HG02973 (cell line): ENCODE measurements around the gene SPOCK1.
A peak's percentile ranks its signal among the peaks of the same experiment; 100 is the strongest.

ENCODE experiments used
- ATAC-seq: cut with Tn5 transposase; IDR thresholded peaks from one replicate; pipeline ENCODE4 v1.9.1; 2021; ENCODE audit warnings: moderate library complexity; ENCODE audit not compliant: unreplicated experiment

SPOCK1 gene

GRCh38 chr5:137090721-137091120 lies 408.4 kb downstream of the SPOCK1 start:
- ATAC-seq, result no peak

GRCh38 chr5:137090151-137090550 lies 409.0 kb downstream of the SPOCK1 start:
- ATAC-seq, result no peak

- no peak for ATAC-seq
Observed at GRCh38 chr5:137088175-137088574, 411.0 kb downstream of the SPOCK1 start.

- ATAC-seq, result no peak
Observed at GRCh38 chr5:137086342-137086741, 412.8 kb downstream of the SPOCK1 start.

- ATAC-seq, result no peak
Observed at GRCh38 chr5:137085206-137085605, 413.9 kb downstream of the SPOCK1 start.

- no peak for ATAC-seq
Observed at GRCh38 chr5:137084016-137084415, 415.1 kb downstream of the SPOCK1 start.

GRCh38 chr5:137082951-137083350 lies 416.2 kb downstream of the SPOCK1 start:
- ATAC-seq, result no peak

GRCh38 chr5:137078171-137078665 lies 420.9 kb downstream of the SPOCK1 start:
- no peak for ATAC-seq

- peak; percentile 83 for ATAC-seq
Observed at GRCh38 chr5:137075163-137075970, 423.8 kb downstream of the SPOCK1 start.

- no peak for ATAC-seq
Observed at GRCh38 chr5:137073189-137073588, 425.9 kb downstream of the SPOCK1 start.

GRCh38 chr5:137072361-137073115 lies 426.6 kb downstream of the SPOCK1 start:
- no peak for ATAC-seq

GRCh38 chr5:137071931-137072330 lies 427.2 kb downstream of the SPOCK1 start:
- no peak for ATAC-seq

GRCh38 chr5:137071526-137071925 lies 427.6 kb downstream of the SPOCK1 start:
- ATAC-seq, result no peak

- no peak for ATAC-seq
Observed at GRCh38 chr5:137070521-137070920, 428.6 kb downstream of the SPOCK1 start.

GRCh38 chr5:137069358-137069757 lies 429.8 kb downstream of the SPOCK1 start:
- ATAC-seq, result no peak

- no peak for ATAC-seq
Observed at GRCh38 chr5:137061382-137061781, 437.7 kb downstream of the SPOCK1 start.

- ATAC-seq, result no peak
Observed at GRCh38 chr5:137058089-137058488, 441.0 kb downstream of the SPOCK1 start.

GRCh38 chr5:137056676-137057075 lies 442.4 kb downstream of the SPOCK1 start:
- ATAC-seq, result no peak

- ATAC-seq, result no peak
Observed at GRCh38 chr5:137055271-137055872, 443.8 kb downstream of the SPOCK1 start.

- no peak for ATAC-seq
Observed at GRCh38 chr5:137054792-137055191, 444.3 kb downstream of the SPOCK1 start.

- no peak for ATAC-seq
Observed at GRCh38 chr5:137054335-137054734, 444.8 kb downstream of the SPOCK1 start.

GRCh38 chr5:137051161-137051560 lies 448.0 kb downstream of the SPOCK1 start:
- ATAC-seq, result no peak
